Measurements from ENCODE around the gene TRAP1.
"Not testable (repeated sequence)": the region's sequence is repeated elsewhere in the genome, so short reads cannot be mapped to it uniquely, and the experiment has no call there.

The TRAP1 gene

GRCh38 chr16:3610698-3611145 lies 106.6 kb downstream of the TRAP1 start:
- no peak for DNase-seq (ENCODE audit: low spot score)

DNA sequence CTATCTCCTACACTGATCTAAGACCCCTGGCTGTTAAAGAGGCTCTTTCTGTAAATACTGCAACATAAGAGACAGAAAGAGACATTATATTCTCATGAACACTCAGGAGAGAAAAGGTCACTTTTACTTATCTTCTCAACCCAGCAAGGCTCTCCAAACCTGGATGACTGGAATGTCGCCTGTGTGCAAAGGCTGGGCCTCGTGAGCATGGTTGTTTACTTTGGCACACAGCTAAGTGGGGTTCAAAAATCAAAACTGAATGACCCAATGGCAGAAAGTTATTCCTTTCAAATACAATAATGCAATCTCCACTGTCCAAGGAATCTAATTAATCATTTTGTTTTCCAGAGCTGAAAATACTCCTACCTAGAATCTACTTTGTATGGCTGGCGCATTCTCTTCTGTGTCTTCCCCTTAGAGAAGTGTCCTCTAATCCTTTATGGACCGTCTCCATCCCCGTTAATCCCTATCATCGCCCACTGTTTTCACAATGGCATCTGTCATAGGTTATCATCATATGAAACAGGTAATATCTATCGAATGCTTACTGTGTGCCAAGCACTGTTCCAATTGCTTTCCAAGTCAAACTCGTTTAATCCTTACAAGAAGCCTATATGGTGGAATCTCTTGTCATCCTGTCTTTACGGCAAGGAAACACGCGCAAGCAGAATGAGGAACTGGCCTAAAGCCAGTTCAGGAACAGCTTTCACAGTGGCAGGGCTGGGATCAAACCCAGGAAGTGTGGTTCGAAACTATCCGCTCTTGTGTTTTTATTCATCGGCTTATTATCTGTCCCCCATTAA lies 107.2 kb downstream of the TRAP1 start:
- DNase-seq (ENCODE audit: low spot score) = no peak

- not testable (repeated sequence) for DNase-seq (ENCODE audit: low spot score)
These were observed 108.3 kb downstream of the TRAP1 start for GRCh38 chr16:3608976-3609375.

- DNase-seq (ENCODE audit: low spot score) = no peak
These were observed 109.3 kb downstream of the TRAP1 start for GRCh38 chr16:3608069-3608468.
